Astrocyte (in vitro differentiated cells and primary cell): Measurements from ENCODE around the gene PCDH8.

Experiments
- CTCF ChIP-seq: IDR thresholded peaks from 2 replicates; pipeline ENCODE4 v1.5.1; 2011; ENCODE audit warnings: low read depth, mild to moderate bottlenecking, inconsistent platforms, low read length, moderate library complexity; ENCODE audit not compliant: insufficient read depth
- EZH2 ChIP-seq: IDR thresholded peaks from 2 replicates; pipeline ENCODE4 v1.6.1; 2012; ENCODE audit warnings: mild to moderate bottlenecking, low read length, inconsistent platforms; ENCODE audit not compliant: insufficient read depth

GRCh38 chr13:52847322-52847681 lies 1.1 kb downstream of the PCDH8 start:
- TF ChIP-seq CTCF: no peak
- TF ChIP-seq EZH2: peak; percentile 34
